ENCODE results near the gene ERC2. TPM values are rescaled to one million over a fixed set of nuclear protein-coding genes. Genes with fewer than 3 reads are reported as not detected.

The ERC2 gene
- total and polyA plus RNA-seq, 2 donors (not counting 1 experiment from before 2014, with no cell fraction given): 0.14 to 0.17 TPM

- DNase-seq (ENCODE audit: low read depth in 2 of 2): no peak
- no peak overlapping the region for H3K9ac ChIP-seq (ENCODE audit: insufficient read depth, low read length)
- no peak for TF ChIP-seq CTCF (conservative IDR thresholded peaks at IDR 0.05 in 1 of 2, IDR thresholded peaks at IDR 0.05 in 1 of 2; ENCODE audit: low read depth in 1 of 2, low read length in 2 of 2)
- no peak for TF ChIP-seq EZH2 (IDR thresholded peaks at IDR 0.05; ENCODE audit: low read length, missing control alignments)
- H2AFZ ChIP-seq (ENCODE audit: low read length): no peak overlapping the region
- H3K36me3 ChIP-seq (ENCODE audit: control insufficient read depth, insufficient read depth, low read length): no peaks in the 10 kb centered on the region
- no peak overlapping the region for H3K4me2 ChIP-seq (ENCODE audit: extremely low read depth, insufficient read depth, low read length)
- no peaks in the 10 kb centered on the region for H3K9me3 ChIP-seq (ENCODE audit: control insufficient read depth, insufficient read depth, low read depth, low read length)
- H3K27me3 ChIP-seq (ENCODE audit: control insufficient read depth, insufficient read depth, low read length): no peaks in the 10 kb centered on the region
- H3K79me2 ChIP-seq (ENCODE audit: control insufficient read depth, insufficient read depth, low read length): no peaks in the 10 kb centered on the region
- no peaks in the 10 kb centered on the region for H3K4me1 ChIP-seq (ENCODE audit: control insufficient read depth, extremely low read depth, insufficient read depth, low read length)
- no peak overlapping the region for H3K4me3 ChIP-seq (replicated peaks in 1 of 4; ENCODE audit: control extremely low read depth in 1 of 4, insufficient read depth in 1 of 4, low read depth in 3 of 4, low read length in 4 of 4)
- H3K27ac ChIP-seq (ENCODE audit: insufficient read depth, low read length): no peak overlapping the region
- no peaks in the 10 kb centered on the region for H4K20me1 ChIP-seq (ENCODE audit: control insufficient read depth, extremely low read depth, insufficient read depth, low read length)
Observed at GRCh38 chr3:55816794-55817576, 651.3 kb downstream of the ERC2 start.

- H3K9me3 ChIP-seq (ENCODE audit: control insufficient read depth, insufficient read depth, low read depth, low read length): no peaks in the 10 kb centered on the region
- no peaks in the 10 kb centered on the region for H3K36me3 ChIP-seq (ENCODE audit: control insufficient read depth, insufficient read depth, low read length)
- no peak overlapping the region for H3K4me2 ChIP-seq (ENCODE audit: extremely low read depth, insufficient read depth, low read length)
- no peak overlapping the region for H3K27ac ChIP-seq (ENCODE audit: insufficient read depth, low read length)
- H3K79me2 ChIP-seq (ENCODE audit: control insufficient read depth, insufficient read depth, low read length): no peaks in the 10 kb centered on the region
- no peak for DNase-seq (ENCODE audit: low read depth in 2 of 2)
- no peaks in the 10 kb centered on the region for H3K4me1 ChIP-seq (ENCODE audit: control insufficient read depth, extremely low read depth, insufficient read depth, low read length)
- no peaks in the 10 kb centered on the region for H4K20me1 ChIP-seq (ENCODE audit: control insufficient read depth, extremely low read depth, insufficient read depth, low read length)
- no peak overlapping the region for H2AFZ ChIP-seq (ENCODE audit: low read length)
- no peak overlapping the region for H3K4me3 ChIP-seq (replicated peaks in 1 of 4; ENCODE audit: control extremely low read depth in 1 of 4, insufficient read depth in 1 of 4, low read depth in 3 of 4, low read length in 4 of 4)
- TF ChIP-seq EZH2 (IDR thresholded peaks at IDR 0.05; ENCODE audit: low read length, missing control alignments) (no peak), CTCF (conservative IDR thresholded peaks at IDR 0.05 in 1 of 2, IDR thresholded peaks at IDR 0.05 in 1 of 2; ENCODE audit: low read depth in 1 of 2, low read length in 2 of 2) (no peak)
- H3K9ac ChIP-seq (ENCODE audit: insufficient read depth, low read length): no peak overlapping the region
- H3K27me3 ChIP-seq (ENCODE audit: control insufficient read depth, insufficient read depth, low read length): no peaks in the 10 kb centered on the region
Observed at GRCh38 chr3:55815262-55815661, 653.0 kb downstream of the ERC2 start.

DNA sequence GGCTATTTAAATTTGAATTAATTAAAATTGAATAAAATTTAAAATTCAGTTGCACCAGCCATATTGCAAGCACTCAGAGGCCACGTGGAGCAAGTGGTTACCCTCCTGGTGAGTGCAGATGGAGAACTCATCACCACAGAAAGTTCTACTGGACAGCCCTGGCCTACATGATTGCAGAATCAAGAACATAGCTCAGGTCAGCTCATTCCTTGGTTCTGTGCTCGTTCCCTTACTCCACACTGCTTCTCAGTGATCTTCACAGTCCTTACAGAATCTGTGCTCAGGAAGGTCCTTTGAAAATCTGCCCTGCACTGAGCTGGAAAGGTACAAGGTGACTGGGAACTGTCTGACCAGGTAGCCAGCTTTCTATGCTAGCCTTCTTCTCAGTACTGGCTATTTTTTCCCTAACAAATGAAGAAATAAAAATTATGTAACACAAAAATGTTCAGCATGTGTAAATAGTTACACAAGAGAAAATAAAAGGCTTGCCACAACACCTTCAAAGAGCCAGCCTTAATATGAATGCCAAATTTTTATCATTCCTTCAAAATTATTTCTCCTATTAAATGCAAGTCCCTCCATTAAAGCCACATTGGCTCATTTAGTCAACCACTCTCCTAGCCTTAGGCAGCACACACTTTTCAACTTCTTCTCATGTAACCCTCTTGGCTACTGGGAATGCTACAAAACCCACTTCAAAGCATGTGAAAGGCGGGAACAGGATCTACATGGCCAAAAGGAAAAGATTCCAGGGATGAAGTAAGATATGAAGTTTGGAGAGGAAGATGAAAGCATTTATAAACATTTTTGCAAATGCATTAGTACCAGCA is 654.8 kb downstream of the ERC2 start:
- Histone ChIP-seq H3K4me3 (replicated peaks in 1 of 4; ENCODE audit: control extremely low read depth in 1 of 4, insufficient read depth in 1 of 4, low read depth in 3 of 4, low read length in 4 of 4) (no peak overlapping the region), H3K9me3 (ENCODE audit: control insufficient read depth, insufficient read depth, low read depth, low read length) (no peaks in the 10 kb centered on the region), H2AFZ (ENCODE audit: low read length) (no peak overlapping the region), H3K27ac (ENCODE audit: insufficient read depth, low read length) (no peak overlapping the region), H3K36me3 (ENCODE audit: control insufficient read depth, insufficient read depth, low read length) (no peaks in the 10 kb centered on the region), H3K4me2 (ENCODE audit: extremely low read depth, insufficient read depth, low read length) (no peak overlapping the region), H3K4me1 (ENCODE audit: control insufficient read depth, extremely low read depth, insufficient read depth, low read length) (no peaks in the 10 kb centered on the region), H3K27me3 (ENCODE audit: control insufficient read depth, insufficient read depth, low read length) (no peaks in the 10 kb centered on the region), H4K20me1 (ENCODE audit: control insufficient read depth, extremely low read depth, insufficient read depth, low read length) (no peaks in the 10 kb centered on the region), H3K9ac (ENCODE audit: insufficient read depth, low read length) (no peak overlapping the region), H3K79me2 (ENCODE audit: control insufficient read depth, insufficient read depth, low read length) (no peaks in the 10 kb centered on the region)
- no peak for DNase-seq (ENCODE audit: low read depth in 2 of 2)
- TF ChIP-seq EZH2 (IDR thresholded peaks at IDR 0.05; ENCODE audit: low read length, missing control alignments): no peak
- no peak for TF ChIP-seq CTCF (conservative IDR thresholded peaks at IDR 0.05 in 1 of 2, IDR thresholded peaks at IDR 0.05 in 1 of 2; ENCODE audit: low read depth in 1 of 2, low read length in 2 of 2)

Measured in fibroblast of lung (primary cell).